Fibroblast of villous mesenchyme (primary cell): ENCODE measurements around the gene SIRT2. TPM values are rescaled to one million over a fixed set of nuclear protein-coding genes. Genes with fewer than 3 reads are reported as not detected.

ENCODE experiments used
- DNase-seq: peaks from one replicate; pipeline ENCODE4 v3.0.0-alpha.2; 2010; ENCODE audit warnings: low read depth
- H3K4me3 ChIP-seq: 2 replicates; pipeline ENCODE4 v1.5.1; 2011; ENCODE audit warnings: low read depth, mild to moderate bottlenecking, low read length
- total RNA-seq: library from RNA; depleted of rRNA; stranded (reverse); fragments of >200 nt; gene quantifications from 2 replicates; pipeline ENCODE4 v1.2.3, GENCODE V29; 2012
- TF ChIP-seq, protein P1 (sequence below): IDR thresholded peaks from 2 replicates; pipeline ENCODE4 v1.5.1; 2012; ENCODE audit warnings: low read depth, mild to moderate bottlenecking, low read length; ENCODE audit not compliant: insufficient read depth

SIRT2 gene
- total RNA-seq, 1 donor = 45.3 TPM

DNA sequence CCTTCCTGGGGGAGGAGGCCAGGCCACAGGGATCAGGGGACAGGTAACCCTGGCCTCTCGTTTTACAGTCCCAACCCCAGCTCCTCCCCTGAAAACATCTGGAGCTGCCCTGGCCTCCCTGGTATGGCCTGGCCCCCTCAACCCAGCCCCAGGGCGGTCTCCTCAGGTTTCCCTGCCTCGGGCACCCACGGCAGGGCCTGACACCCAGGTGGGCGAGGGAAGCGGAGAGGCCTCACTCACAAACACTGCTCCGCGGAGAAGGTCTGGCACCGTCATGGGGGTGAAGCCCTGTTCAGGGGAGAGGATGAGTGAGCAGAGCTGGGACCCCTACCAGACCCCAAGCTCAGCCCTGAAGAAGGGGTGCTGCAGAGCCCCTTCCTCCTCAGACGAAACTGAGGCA, 19.1 kb upstream of the SIRT2 start:
- no peak for DNase-seq
- TF ChIP-seq, protein P1, sequence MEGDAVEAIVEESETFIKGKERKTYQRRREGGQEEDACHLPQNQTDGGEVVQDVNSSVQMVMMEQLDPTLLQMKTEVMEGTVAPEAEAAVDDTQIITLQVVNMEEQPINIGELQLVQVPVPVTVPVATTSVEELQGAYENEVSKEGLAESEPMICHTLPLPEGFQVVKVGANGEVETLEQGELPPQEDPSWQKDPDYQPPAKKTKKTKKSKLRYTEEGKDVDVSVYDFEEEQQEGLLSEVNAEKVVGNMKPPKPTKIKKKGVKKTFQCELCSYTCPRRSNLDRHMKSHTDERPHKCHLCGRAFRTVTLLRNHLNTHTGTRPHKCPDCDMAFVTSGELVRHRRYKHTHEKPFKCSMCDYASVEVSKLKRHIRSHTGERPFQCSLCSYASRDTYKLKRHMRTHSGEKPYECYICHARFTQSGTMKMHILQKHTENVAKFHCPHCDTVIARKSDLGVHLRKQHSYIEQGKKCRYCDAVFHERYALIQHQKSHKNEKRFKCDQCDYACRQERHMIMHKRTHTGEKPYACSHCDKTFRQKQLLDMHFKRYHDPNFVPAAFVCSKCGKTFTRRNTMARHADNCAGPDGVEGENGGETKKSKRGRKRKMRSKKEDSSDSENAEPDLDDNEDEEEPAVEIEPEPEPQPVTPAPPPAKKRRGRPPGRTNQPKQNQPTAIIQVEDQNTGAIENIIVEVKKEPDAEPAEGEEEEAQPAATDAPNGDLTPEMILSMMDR = no peak

GRCh38 chr19:38917921-38918491, 18.6 kb upstream of the SIRT2 start:
- no peak overlapping the region for H3K4me3 ChIP-seq
- DNase-seq = peak; percentile 30
- TF ChIP-seq, protein P1 = peak; percentile 38

More for the DNA sequence above, 19.1 kb upstream of the SIRT2 start:
- no peak overlapping the region for H3K4me3 ChIP-seq

DNA sequence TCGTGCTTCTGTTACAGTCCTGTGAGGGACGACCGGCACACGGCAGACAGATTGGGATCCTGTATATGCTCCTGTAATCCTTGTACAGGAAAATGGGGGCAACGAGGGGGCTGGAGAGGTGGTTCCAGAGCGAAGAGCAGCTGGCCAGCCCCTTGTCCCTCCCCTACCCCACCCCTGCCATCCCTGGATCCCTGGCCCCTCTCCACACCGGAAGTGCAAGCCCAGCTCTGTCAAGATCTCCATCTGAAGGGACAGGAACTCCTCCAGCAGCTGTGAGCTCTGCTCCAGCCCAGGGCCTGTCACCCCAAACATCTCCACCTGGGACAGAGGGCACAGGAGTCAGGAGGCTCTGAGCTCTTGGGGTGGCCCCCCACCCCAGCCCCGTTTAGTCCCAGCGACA, 18.1 kb upstream of the SIRT2 start:
- H3K4me3 ChIP-seq = no peak overlapping the region
- TF ChIP-seq, protein P1 = no peak
- no peak for DNase-seq

GRCh38 chr19:38915329-38916321, 16.2 kb upstream of the SIRT2 start:
- no peak for DNase-seq
- no peak overlapping the region for H3K4me3 ChIP-seq
- TF ChIP-seq, protein P1 = no peak

- no peak overlapping the region for H3K4me3 ChIP-seq
- TF ChIP-seq, protein P1 = no peak
- DNase-seq = no peak
Observed at GRCh38 chr19:38913958-38914357, 14.5 kb upstream of the SIRT2 start.

GRCh38 chr19:38912600-38913514, 13.4 kb upstream of the SIRT2 start:
- peak; percentile 14 for DNase-seq
- TF ChIP-seq, protein P1 = no peak
- no peak overlapping the region for H3K4me3 ChIP-seq
